Smooth muscle cell (in vitro differentiated cells): ENCODE data around the gene XCL2. TPM values are rescaled to one million over a fixed set of nuclear protein-coding genes. Genes with fewer than 3 reads are reported as not detected.

Experiments
- DNase-seq: peaks from one replicate; lab custom pipeline; 2025; ENCODE audit not compliant: unreplicated experiment; lab: John Stamatoyannopoulos, UW
- H2AFZ ChIP-seq: fragments of 200-600 bp; sonication (generic); 2 replicates; pipeline ENCODE4 v1.6.0; 2016; ENCODE audit warnings: antibody characterized with exemption, low read depth, mild to moderate bottlenecking
- H3F3A ChIP-seq: fragments of 200-600 bp; sonication (generic); 2 replicates; pipeline ENCODE4 v1.6.0; 2017; ENCODE audit warnings: antibody characterized with exemption, low read depth
- H3K27ac ChIP-seq: fragments of 200-600 bp; sonication (generic); 2 replicates; pipeline ENCODE4 v1.5.1; 2016; ENCODE audit warnings: low read depth, mild to moderate bottlenecking
- H3K27me3 ChIP-seq: fragments of 200-600 bp; sonication (generic); 2 replicates; pipeline ENCODE4 v1.6.1; 2016; ENCODE audit warnings: low read depth, mild to moderate bottlenecking
- H3K36me3 ChIP-seq: fragments of 200-600 bp; sonication (generic); 2 replicates; pipeline ENCODE4 v1.5.1; 2016; ENCODE audit warnings: low read depth
- H3K4me1 ChIP-seq: fragments of 200-600 bp; sonication (generic); 2 replicates; pipeline ENCODE4 v1.5.1; 2016; ENCODE audit warnings: low read depth
- H3K4me2 ChIP-seq: fragments of 200-600 bp; sonication (generic); 2 replicates; pipeline ENCODE4 v1.6.0; 2016; ENCODE audit warnings: mild to moderate bottlenecking
- H3K4me3 ChIP-seq: fragments of 200-600 bp; sonication (generic); 2 replicates; pipeline ENCODE4 v1.5.1; 2016; ENCODE audit warnings: mild to moderate bottlenecking
- H3K79me2 ChIP-seq: fragments of 200-600 bp; sonication (generic); 2 replicates; pipeline ENCODE4 v1.6.0; 2016; ENCODE audit warnings: low read depth, mild to moderate bottlenecking
- H3K9ac ChIP-seq: fragments of 200-600 bp; sonication (generic); 2 replicates; pipeline ENCODE4 v1.6.0; 2016; ENCODE audit warnings: low read depth
- H3K9me3 ChIP-seq: fragments of 200-600 bp; sonication (generic); replicated peaks from 2 replicates; pipeline ENCODE4 v1.5.1; 2016; ENCODE audit warnings: low read depth
- H4K20me1 ChIP-seq: fragments of 200-600 bp; sonication (generic); 2 replicates; pipeline ENCODE4 v1.6.0; 2016; ENCODE audit warnings: low read depth
- WGBS: methylation state at CpG from one replicate; pipeline ENCODE4 v1.1.7; 2016; ENCODE audit warnings: low lambda C conversion rate; 5-methylcytosine and 5-hydroxymethylcytosine counted together
- polyA plus RNA-seq: library from polyadenylated mRNA; unstranded; fragments of >200 nt; fragmentation: Nextera tagmentation; extraction: Ambion mirVana; gene quantifications from 2 replicates; pipeline ENCODE4 v1.2.1, GENCODE V29; 2016
- total RNA-seq: library from RNA; depleted of rRNA; stranded (reverse); fragments of >200 nt; gene quantifications from 2 replicates; pipeline ENCODE4 v1.2.3, GENCODE V29; 2014
- TF ChIP-seq, protein P1 (sequence below): fragments of 200-600 bp; sonication (generic); IDR thresholded peaks from 2 replicates; pipeline ENCODE4 v1.5.1; 2017; ENCODE audit warnings: borderline replicate concordance, mild to moderate bottlenecking, antibody characterized with exemption; ENCODE audit not compliant: insufficient read depth, poor library complexity, severe bottlenecking

Gene XCL2
- total and polyA plus RNA-seq, 2 experiments from 2014 or later: not detected

DNA sequence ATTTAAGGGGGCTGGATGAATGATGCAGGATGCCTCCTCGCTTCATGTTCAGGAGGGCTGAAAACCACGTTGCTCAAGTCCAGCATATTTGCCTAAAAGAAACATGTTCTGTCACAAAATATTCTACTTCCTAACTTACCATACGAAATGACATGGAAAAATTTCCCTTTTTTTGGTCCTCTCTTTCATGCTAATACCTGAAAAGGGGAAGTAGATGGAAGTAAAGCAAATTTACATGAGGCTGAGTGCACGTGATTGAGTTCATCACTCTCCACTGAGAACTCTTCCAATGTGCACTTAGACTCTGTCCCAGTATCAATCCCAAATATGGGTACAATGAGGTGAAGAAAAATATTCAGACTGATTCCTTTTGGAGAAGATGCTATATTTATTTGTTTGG lies 23.0 kb downstream of the XCL2 start:
- Histone ChIP-seq H2AFZ (no peak overlapping the region), H3K36me3 (no peaks in the 10 kb centered on the region), H3K4me3 (no peak overlapping the region), H3K79me2 (no peaks in the 10 kb centered on the region), H4K20me1 (no peaks in the 10 kb centered on the region), H3K27me3 (no peaks in the 10 kb centered on the region), H3K27ac (no peak overlapping the region), H3K9ac (no peak overlapping the region), H3F3A (no peaks in the 10 kb centered on the region), H3K9me3 (no peaks in the 10 kb centered on the region), H3K4me2 (no peak overlapping the region), H3K4me1 (no peaks in the 10 kb centered on the region)
- no peak for DNase-seq
- 84% methylated on average over 4 of the region's 4 CpGs for WGBS
- TF ChIP-seq, protein P1, sequence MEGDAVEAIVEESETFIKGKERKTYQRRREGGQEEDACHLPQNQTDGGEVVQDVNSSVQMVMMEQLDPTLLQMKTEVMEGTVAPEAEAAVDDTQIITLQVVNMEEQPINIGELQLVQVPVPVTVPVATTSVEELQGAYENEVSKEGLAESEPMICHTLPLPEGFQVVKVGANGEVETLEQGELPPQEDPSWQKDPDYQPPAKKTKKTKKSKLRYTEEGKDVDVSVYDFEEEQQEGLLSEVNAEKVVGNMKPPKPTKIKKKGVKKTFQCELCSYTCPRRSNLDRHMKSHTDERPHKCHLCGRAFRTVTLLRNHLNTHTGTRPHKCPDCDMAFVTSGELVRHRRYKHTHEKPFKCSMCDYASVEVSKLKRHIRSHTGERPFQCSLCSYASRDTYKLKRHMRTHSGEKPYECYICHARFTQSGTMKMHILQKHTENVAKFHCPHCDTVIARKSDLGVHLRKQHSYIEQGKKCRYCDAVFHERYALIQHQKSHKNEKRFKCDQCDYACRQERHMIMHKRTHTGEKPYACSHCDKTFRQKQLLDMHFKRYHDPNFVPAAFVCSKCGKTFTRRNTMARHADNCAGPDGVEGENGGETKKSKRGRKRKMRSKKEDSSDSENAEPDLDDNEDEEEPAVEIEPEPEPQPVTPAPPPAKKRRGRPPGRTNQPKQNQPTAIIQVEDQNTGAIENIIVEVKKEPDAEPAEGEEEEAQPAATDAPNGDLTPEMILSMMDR: no peak

DNA sequence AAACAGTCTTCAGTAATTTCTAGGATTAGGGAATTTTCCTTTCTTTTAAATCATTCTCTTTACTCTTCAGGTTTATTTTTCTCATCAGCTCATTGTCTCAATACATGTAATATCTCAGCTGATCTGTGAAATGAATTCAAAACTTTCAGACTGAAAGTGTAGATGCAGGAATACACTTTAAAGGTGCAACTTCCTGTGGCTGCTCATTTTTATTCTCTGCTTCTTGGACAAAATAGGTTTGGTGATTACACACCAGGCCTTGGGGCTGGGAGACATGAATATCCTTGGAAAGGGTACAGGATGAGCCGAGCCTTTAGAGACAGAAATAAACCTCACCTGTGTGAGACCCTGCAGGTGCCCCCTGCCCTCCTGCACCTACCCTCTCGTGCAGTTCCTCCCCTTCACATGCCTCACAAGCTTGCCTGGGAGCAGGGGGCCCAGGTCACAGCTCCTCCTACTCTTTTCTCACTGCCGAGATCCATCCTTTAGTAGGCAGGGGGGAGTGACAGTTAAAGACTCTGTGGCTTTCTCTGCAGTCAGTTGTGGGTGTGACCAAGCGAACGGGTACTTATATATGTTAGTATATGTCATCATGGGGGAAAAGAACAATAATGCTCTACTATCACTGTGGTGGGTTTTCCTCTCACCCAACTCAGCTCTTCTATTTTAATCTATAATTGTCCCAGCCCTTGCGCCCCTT lies 23.6 kb downstream of the XCL2 start:
- Histone ChIP-seq H3K9me3 (no peaks in the 10 kb centered on the region), H3K27me3 (no peaks in the 10 kb centered on the region), H3K36me3 (no peaks in the 10 kb centered on the region), H3F3A (no peaks in the 10 kb centered on the region), H3K4me3 (no peak overlapping the region), H3K4me2 (no peak overlapping the region), H3K9ac (no peak overlapping the region), H4K20me1 (no peaks in the 10 kb centered on the region), H3K4me1 (no peaks in the 10 kb centered on the region), H3K27ac (no peak overlapping the region), H2AFZ (no peak overlapping the region), H3K79me2 (no peaks in the 10 kb centered on the region)
- DNase-seq: no peak
- 56% methylated on average over 6 of the region's 6 CpGs for WGBS
- TF ChIP-seq, protein P1: no peak

DNA sequence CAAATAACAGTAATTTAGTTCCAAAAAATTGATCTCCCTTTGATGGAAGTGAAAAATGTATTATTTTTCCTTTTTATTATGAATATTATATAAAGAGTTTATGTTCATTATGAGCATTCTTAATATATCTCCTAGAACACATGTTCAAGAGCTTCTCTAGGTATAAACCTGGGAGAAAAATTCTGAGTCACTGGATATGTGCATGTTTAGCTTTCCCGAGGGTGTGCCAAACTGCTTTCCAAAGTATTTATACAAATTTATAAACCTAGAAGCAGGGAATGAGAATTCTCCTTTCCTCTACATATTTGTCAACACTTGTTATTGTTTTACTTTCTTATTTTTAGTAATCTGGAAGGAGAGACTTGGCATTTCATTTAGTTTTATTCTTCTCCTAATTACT lies 25.0 kb downstream of the XCL2 start:
- no peaks in the 10 kb centered on the region for H3K4me1 ChIP-seq
- H3K4me2 ChIP-seq: no peak overlapping the region
- H4K20me1 ChIP-seq: no peaks in the 10 kb centered on the region
- H3K27ac ChIP-seq: no peak overlapping the region
- no peak for DNase-seq
- TF ChIP-seq, protein P1: no peak
- no peak overlapping the region for H3K4me3 ChIP-seq
- WGBS: 90% methylated on average over 1 of the region's 1 CpG
- H3K9me3 ChIP-seq: no peaks in the 10 kb centered on the region
- H3K9ac ChIP-seq: no peak overlapping the region
- H3K36me3 ChIP-seq: no peaks in the 10 kb centered on the region
- H3K27me3 ChIP-seq: no peaks in the 10 kb centered on the region
- no peak overlapping the region for H2AFZ ChIP-seq
- no peaks in the 10 kb centered on the region for H3F3A ChIP-seq
- no peaks in the 10 kb centered on the region for H3K79me2 ChIP-seq

DNA sequence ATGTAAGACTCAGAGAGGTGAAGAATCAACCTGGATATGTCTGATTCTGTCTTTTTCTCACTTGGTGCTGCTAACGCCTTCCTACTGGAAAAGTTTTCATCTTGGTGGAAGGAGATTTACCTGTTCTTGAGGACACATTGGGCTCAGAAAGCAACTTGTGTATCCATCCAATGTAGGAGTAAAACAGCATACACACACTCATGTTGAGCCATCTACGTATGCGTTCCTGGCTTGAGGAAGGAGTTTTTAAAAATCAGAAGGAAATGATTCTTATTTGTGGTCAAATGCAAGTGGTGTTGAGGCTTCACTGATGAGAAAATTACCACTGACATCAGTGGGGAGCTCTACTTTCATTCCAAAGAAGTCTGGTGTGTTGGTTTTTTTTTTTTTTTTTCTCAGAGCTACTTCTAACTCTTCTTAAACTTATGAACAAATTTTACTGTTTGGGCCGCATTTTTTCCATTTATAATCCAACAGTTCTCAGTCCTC lies 25.6 kb downstream of the XCL2 start:
- H3K4me1 ChIP-seq: no peaks in the 10 kb centered on the region
- WGBS: 96% methylated on average over 4 of the region's 4 CpGs
- no peak overlapping the region for H3K4me3 ChIP-seq
- no peaks in the 10 kb centered on the region for H3F3A ChIP-seq
- H4K20me1 ChIP-seq: no peaks in the 10 kb centered on the region
- no peaks in the 10 kb centered on the region for H3K9me3 ChIP-seq
- no peaks in the 10 kb centered on the region for H3K36me3 ChIP-seq
- no peak for DNase-seq
- H3K27ac ChIP-seq: no peak overlapping the region
- H3K9ac ChIP-seq: no peak overlapping the region
- no peaks in the 10 kb centered on the region for H3K27me3 ChIP-seq
- no peak overlapping the region for H2AFZ ChIP-seq
- no peaks in the 10 kb centered on the region for H3K79me2 ChIP-seq
- TF ChIP-seq, protein P1: no peak
- H3K4me2 ChIP-seq: no peak overlapping the region
